Uterus (tissue), 4 donors: Measurements from ENCODE around the gene ZNF532. TPM values are rescaled to one million over a fixed set of nuclear protein-coding genes. Genes with fewer than 3 reads are reported as not detected.

ENCODE experiments used
- DNase-seq, 2 donors: peaks; one replicate each; pipeline ENCODE4 v3.0.0-alpha.2; 2019 to 2020
- H3K27ac ChIP-seq, 2 donors: fragments of 200-600 bp; sonication (generic); 1 replicate in 1 of 2; 2 replicates in 1 of 2; pipeline ENCODE4 v1.5.1; 2016 to 2018
- H3K27me3 ChIP-seq, 2 donors: fragments of 200-600 bp; sonication (generic); one replicate each; pipeline ENCODE4 v1.5.1; 2018 to 2019; ENCODE audit warnings: control low read depth in 1 of 2
- H3K36me3 ChIP-seq, 2 donors: fragments of 200-600 bp; sonication (generic); one replicate each; pipeline ENCODE4 v1.5.1; 2019; ENCODE audit warnings: control low read depth in 1 of 2
- H3K4me1 ChIP-seq, 2 donors: fragments of 200-600 bp; sonication (generic); one replicate each; pipeline ENCODE4 v1.5.1; 2018 to 2019; ENCODE audit warnings: control low read depth in 1 of 2
- H3K4me3 ChIP-seq, 2 donors: fragments of 200-600 bp; sonication (generic); 1 replicate in 1 of 2; 2 replicates in 1 of 2; pipeline ENCODE4 v1.5.1; 2018 to 2019; ENCODE audit warnings: mild to moderate bottlenecking in 1 of 2
- H3K9me3 ChIP-seq, 2 donors: fragments of 200-600 bp; sonication (generic); one replicate each; pipeline ENCODE4 v1.5.1; 2019; ENCODE audit warnings: control low read depth in 1 of 2
- CTCF ChIP-seq, 4 experiments: fragments of 200-600 bp in 2 of 4; fragments of 450-650 bp in 2 of 4; sonication (generic) in 2 of 4; IDR thresholded peaks; one replicate each; pipeline ENCODE4 v1.5.1; 2016 to 2019; ENCODE audit warnings: antibody characterized with exemption in 4 of 4, mild to moderate bottlenecking in 2 of 4, moderate library complexity in 1 of 4
- POLR2A ChIP-seq, 2 donors: fragments of 450-650 bp; IDR thresholded peaks; one replicate each; pipeline ENCODE4 v1.6.1; 2016; ENCODE audit warnings: antibody characterized with exemption in 2 of 2, mild to moderate bottlenecking in 1 of 2, moderate library complexity in 1 of 2
- intact Hi-C: fragments of 100-400 bp; cut with DNase I; formaldehyde crosslinking; loops from one replicate; pipeline ENCODE4 v1.15.1; 2023; ENCODE audit warnings: low total_unique reads
- total RNA-seq, 4 donors: library from RNA; depleted of rRNA in 3 of 4; stranded (reverse); fragments of >200 nt in 3 of 4; gene quantifications; one replicate each; pipeline versions ENCODE4 v1.1.0 to v1.2.4, GENCODE V29; 2014 to 2023
- donor health status: DM: yes; HTN: yes; CAD: no.

ZNF532 gene
- total RNA-seq, 4 donors from 2014 or later: 32.4 to 174 (median 127) TPM

GRCh38 chr18:58991167-58991798, 126.6 kb downstream of the ZNF532 start:
- no peak for DNase-seq
- H3K27me3 ChIP-seq: no peaks in the 10 kb centered on the region
- TF ChIP-seq CTCF (IDR thresholded peaks at IDR 0.05) (no peak), POLR2A (IDR thresholded peaks at IDR 0.05) (no peak)
- no peaks in the 10 kb centered on the region for H3K9me3 ChIP-seq
- H3K4me3 ChIP-seq: no peak overlapping the region
- peak overlapping the region; percentile 49 to 78 for H3K27ac ChIP-seq
- H3K36me3 ChIP-seq: no peaks in the 10 kb centered on the region
- intact Hi-C loops: no loop called here
- H3K4me1 ChIP-seq: peaks cover 0 to 10% of the 10 kb centered on the region in 2 donors

- TF ChIP-seq POLR2A (IDR thresholded peaks at IDR 0.05): no peak
- TF ChIP-seq CTCF (IDR thresholded peaks at IDR 0.05): no peak
- Histone ChIP-seq H3K4me1 (peaks cover 0 to 13% of the 10 kb centered on the region in 2 donors), H3K36me3 (no peaks in the 10 kb centered on the region), H3K27me3 (no peaks in the 10 kb centered on the region), H3K4me3 (no peak overlapping the region), H3K27ac (peak overlapping the region; percentile 49 to 78), H3K9me3 (no peaks in the 10 kb centered on the region)
- intact Hi-C loops: no loop called here
- no peak for DNase-seq
Measured at GRCh38 chr18:58992301-58993231, 127.9 kb downstream of the ZNF532 start.

GRCh38 chr18:58993260-58993659, 128.6 kb downstream of the ZNF532 start:
- no peaks in the 10 kb centered on the region for H3K27me3 ChIP-seq
- H3K27ac ChIP-seq: peak overlapping the region; percentile 49 to 78
- no peak for DNase-seq
- H3K4me1 ChIP-seq: peaks cover 0 to 13% of the 10 kb centered on the region in 2 donors
- intact Hi-C loops: no loop called here
- H3K4me3 ChIP-seq: no peak overlapping the region
- H3K9me3 ChIP-seq: no peaks in the 10 kb centered on the region
- no peaks in the 10 kb centered on the region for H3K36me3 ChIP-seq
- no peak for TF ChIP-seq CTCF (IDR thresholded peaks at IDR 0.05)
- TF ChIP-seq POLR2A (IDR thresholded peaks at IDR 0.05): no peak

GRCh38 chr18:58995663-58996062, 131.0 kb downstream of the ZNF532 start:
- DNase-seq: no peak
- Histone ChIP-seq H3K27me3 (no peaks in the 10 kb centered on the region), H3K27ac (peak overlapping the region in 1 of 2 donors; percentile 6), H3K4me3 (no peak overlapping the region), H3K4me1 (peaks cover 0 to 13% of the 10 kb centered on the region in 2 donors), H3K9me3 (no peaks in the 10 kb centered on the region), H3K36me3 (no peaks in the 10 kb centered on the region)
- intact Hi-C loops: no loop called here
- TF ChIP-seq POLR2A (IDR thresholded peaks at IDR 0.05) (no peak), CTCF (IDR thresholded peaks at IDR 0.05) (no peak)

- intact Hi-C loops: no loop called here
- TF ChIP-seq POLR2A (IDR thresholded peaks at IDR 0.05) (no peak), CTCF (IDR thresholded peaks at IDR 0.05) (no peak)
- H3K4me1 ChIP-seq: peaks cover 0 to 13% of the 10 kb centered on the region in 2 donors
Measured at GRCh38 chr18:58996131-58996641, 131.5 kb downstream of the ZNF532 start.

More at GRCh38 chr18:58996131-58996641, 131.5 kb downstream of the ZNF532 start:
- no peak for DNase-seq
- no peaks in the 10 kb centered on the region for H3K36me3 ChIP-seq
- no peaks in the 10 kb centered on the region for H3K9me3 ChIP-seq
- H3K27ac ChIP-seq: peak overlapping the region in 1 of 2 donors; percentile 6
- H3K4me3 ChIP-seq: no peak overlapping the region
- H3K27me3 ChIP-seq: no peaks in the 10 kb centered on the region
